WERI-Rb-1 (cell line): ENCODE measurements around the gene MAPK12.

Experiments used
- DNase-seq: peaks from one replicate; pipeline ENCODE4 v3.0.0-alpha.2; 2020
- H3K27ac ChIP-seq: fragments of 250-450 bp; sonication (Bioruptor Pico); 2 replicates; pipeline ENCODE4 v1.5.1; 2020; ENCODE audit warnings: mild to moderate bottlenecking, moderate library complexity
- H3K27me3 ChIP-seq: fragments of 250-450 bp; sonication (Bioruptor Pico); 2 replicates; pipeline ENCODE4 v1.5.1; 2021; ENCODE audit warnings: mild to moderate bottlenecking, low read depth, moderate library complexity; ENCODE audit not compliant: insufficient read depth, severe bottlenecking
- H3K36me3 ChIP-seq: fragments of 250-450 bp; sonication (Bioruptor Pico); 2 replicates; pipeline ENCODE4 v1.5.1; 2020; ENCODE audit warnings: mild to moderate bottlenecking, moderate library complexity
- H3K4me3 ChIP-seq: 2 replicates; pipeline ENCODE4 v1.5.1; 2011; ENCODE audit warnings: low read depth, mild to moderate bottlenecking, control low read depth, low read length
- H3K9me3 ChIP-seq: fragments of 250-450 bp; sonication (Bioruptor Pico); 2 replicates; pipeline ENCODE4 v1.5.1; 2021; ENCODE audit warnings: mild to moderate bottlenecking, moderate library complexity; ENCODE audit not compliant: severe bottlenecking
- TF ChIP-seq, protein P1 (sequence below): IDR thresholded peaks from 2 replicates; pipeline ENCODE4 v1.5.1; 2011; ENCODE audit warnings: low read depth, mild to moderate bottlenecking, control low read depth, inconsistent platforms, low read length

Gene MAPK12

DNA sequence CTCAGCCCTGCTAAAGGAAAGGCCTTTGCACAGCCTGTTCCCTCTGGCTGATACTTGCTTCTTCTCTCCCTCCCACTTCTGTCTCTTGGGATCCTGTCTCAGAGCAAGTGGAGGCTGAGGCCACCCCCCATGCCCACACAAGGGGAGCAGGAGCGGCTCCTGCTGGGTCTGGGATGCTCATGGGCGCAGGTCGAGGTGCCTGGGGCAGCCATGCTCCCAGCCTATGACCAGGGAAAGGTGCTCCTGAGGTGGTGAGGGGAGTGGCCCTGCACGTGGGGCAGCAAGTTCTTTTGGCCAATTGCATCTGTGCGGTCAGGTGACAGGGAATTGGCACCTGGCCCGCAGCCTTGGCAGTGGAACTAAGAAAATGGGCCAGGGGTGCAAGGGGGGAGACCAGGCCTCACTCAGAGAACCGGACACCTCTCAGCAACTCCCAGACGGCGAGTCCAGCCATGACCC lies 7.2 kb upstream of the MAPK12 start:
- no peak overlapping the region for H3K4me3 ChIP-seq
- TF ChIP-seq, protein P1, sequence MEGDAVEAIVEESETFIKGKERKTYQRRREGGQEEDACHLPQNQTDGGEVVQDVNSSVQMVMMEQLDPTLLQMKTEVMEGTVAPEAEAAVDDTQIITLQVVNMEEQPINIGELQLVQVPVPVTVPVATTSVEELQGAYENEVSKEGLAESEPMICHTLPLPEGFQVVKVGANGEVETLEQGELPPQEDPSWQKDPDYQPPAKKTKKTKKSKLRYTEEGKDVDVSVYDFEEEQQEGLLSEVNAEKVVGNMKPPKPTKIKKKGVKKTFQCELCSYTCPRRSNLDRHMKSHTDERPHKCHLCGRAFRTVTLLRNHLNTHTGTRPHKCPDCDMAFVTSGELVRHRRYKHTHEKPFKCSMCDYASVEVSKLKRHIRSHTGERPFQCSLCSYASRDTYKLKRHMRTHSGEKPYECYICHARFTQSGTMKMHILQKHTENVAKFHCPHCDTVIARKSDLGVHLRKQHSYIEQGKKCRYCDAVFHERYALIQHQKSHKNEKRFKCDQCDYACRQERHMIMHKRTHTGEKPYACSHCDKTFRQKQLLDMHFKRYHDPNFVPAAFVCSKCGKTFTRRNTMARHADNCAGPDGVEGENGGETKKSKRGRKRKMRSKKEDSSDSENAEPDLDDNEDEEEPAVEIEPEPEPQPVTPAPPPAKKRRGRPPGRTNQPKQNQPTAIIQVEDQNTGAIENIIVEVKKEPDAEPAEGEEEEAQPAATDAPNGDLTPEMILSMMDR = no peak
- DNase-seq = no peak
- no peak overlapping the region for H3K27ac ChIP-seq
- H3K27me3 ChIP-seq = no peaks in the 10 kb centered on the region
- H3K36me3 ChIP-seq = peaks cover 22% of the 10 kb centered on the region
- no peaks in the 10 kb centered on the region for H3K9me3 ChIP-seq

DNA sequence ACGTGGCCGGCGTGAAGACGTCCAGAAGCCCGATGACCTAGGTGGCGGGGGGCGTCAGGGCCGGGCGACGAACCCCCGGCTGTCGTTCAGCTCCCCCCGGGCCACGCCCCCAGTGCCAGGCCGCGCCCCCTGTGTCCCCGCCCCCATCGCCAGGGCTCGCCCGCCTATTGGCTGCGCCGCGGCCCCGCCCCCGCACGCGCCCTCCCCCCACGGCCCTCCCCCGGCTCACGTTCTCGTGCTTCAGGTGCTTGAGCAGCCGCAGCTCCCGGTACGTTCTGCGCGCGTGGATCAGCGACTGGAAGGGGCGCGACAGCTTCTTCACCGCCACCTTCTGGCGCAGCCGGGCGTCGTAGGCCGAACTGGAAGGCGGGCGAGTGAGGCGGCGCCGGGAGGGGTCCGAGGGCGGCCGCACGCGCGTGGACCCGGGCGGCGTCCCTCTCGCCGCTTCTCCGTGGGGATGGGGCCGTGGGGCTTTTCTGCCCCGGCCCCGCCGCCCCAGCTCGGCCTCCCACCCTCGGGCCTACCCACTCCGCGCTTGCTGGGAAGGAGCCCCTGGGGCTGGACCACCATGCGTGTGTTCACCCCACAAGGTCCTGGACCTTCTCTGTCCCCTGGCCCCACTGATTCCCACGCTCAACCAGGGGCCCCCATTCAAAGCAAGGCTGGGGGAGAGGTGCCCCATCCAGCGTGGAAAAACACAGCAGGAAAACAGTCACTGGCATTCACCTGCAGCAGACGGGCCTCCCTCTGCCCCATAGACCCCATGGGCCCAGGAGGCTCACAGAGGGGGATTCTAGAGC lies 6.3 kb upstream of the MAPK12 start:
- Histone ChIP-seq H3K27me3 (no peaks in the 10 kb centered on the region), H3K9me3 (no peaks in the 10 kb centered on the region), H3K4me3 (no peak overlapping the region), H3K36me3 (peaks cover 22% of the 10 kb centered on the region), H3K27ac (no peak overlapping the region)
- DNase-seq = no peak
- TF ChIP-seq, protein P1 = no peak

DNA sequence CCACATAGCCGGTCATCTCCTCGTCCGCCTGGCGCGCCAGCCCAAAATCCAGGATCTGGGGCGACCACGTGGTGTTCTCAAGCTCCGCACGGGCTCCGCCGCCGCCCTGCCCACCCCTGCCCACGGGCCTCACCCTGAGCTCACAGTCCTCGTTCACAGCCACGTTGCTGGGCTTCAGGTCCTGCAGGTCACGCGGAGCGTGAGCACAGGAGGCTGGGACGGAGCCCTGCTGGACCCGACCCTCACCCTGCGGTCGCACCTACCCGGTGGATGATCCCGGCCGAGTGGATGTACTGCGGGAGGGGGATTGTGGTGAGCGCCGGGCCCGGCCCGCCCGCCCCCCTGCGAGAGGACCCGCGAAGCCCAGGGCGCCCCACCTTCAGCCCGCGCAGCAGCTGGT lies 5.5 kb upstream of the MAPK12 start:
- Histone ChIP-seq H3K27me3 (no peaks in the 10 kb centered on the region), H3K36me3 (peaks cover 22% of the 10 kb centered on the region), H3K27ac (no peak overlapping the region), H3K4me3 (no peak overlapping the region), H3K9me3 (no peaks in the 10 kb centered on the region)
- DNase-seq = no peak
- TF ChIP-seq, protein P1 = no peak

DNA sequence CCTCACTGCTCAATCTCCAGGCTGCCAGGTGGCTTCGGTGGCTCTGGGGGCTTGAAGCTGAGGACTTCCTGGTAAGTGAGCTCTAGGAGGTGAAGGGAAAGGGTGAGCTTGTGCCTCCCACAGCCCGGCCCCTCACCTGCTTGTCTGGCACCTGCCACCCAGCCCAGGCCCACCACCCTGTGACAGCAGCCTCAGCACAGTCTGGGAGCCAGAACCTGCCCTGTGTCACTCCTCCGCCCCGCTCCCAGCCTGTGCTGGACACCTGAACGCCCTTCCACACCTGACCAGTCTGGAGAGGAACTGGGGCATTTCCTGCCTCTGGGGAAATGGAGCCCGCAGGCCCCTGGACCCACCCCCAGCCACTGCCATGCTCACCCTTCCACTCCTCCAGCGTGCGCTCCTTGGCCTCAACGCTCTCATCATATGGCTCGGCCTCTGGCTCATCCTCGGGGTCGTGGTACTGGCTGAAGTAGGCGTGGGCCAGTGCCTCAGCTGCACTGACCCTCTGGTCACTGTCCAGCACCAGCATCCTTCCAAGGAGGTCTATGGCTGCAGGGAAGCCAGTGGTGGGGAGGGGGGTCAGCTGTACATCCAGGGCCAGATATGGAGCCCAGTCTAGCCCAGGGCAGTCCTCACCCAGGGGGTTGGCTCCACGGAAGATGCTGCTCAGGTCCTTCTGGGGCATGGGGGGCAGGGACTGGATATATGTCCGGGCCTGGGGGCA lies 3.6 kb upstream of the MAPK12 start:
- no peaks in the 10 kb centered on the region for H3K27me3 ChIP-seq
- TF ChIP-seq, protein P1 = no peak
- DNase-seq = no peak

DNA sequence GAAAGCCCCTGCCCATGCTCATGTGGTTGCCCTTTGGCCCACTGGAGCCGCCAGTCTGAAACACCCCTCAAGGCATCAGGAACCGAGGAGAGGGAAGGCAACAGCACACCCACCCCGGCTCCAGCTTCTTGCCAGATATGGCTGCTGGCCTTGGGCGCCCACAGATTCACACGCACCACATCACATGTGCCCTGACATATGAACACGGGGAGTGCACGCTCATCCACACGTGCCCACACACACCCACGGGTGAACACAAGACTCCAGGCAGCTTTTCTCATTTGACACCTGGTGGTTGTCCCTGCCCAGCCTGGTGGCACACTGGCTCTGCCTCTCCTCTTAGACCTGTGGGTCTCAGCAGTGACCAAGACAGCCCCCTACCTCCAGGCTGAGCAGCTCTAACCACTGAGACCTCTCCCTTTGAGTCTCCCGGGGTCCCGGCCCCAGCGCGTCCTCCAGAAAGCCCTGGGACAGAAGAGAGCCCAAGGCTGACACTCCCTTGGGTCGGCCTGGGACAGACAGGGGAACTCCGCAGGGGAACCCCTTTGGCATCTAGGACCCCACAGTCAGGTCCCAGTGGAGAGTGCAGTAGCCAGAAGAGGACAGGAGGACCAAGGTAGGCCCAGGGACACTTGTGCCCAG lies 2.7 kb upstream of the MAPK12 start:
- no peak overlapping the region for H3K4me3 ChIP-seq
- no peaks in the 10 kb centered on the region for H3K9me3 ChIP-seq
- H3K36me3 ChIP-seq = peaks cover 25% of the 10 kb centered on the region
- no peak overlapping the region for H3K27ac ChIP-seq
- DNase-seq = no peak
- TF ChIP-seq, protein P1 = no peak
- no peaks in the 10 kb centered on the region for H3K27me3 ChIP-seq

More for the DNA sequence above, 3.6 kb upstream of the MAPK12 start:
- no peak overlapping the region for H3K27ac ChIP-seq
- H3K4me3 ChIP-seq = no peak overlapping the region
- no peaks in the 10 kb centered on the region for H3K9me3 ChIP-seq
- peaks cover 22% of the 10 kb centered on the region for H3K36me3 ChIP-seq
